Smooth muscle cell (in vitro differentiated cells): Measurements from ENCODE around the gene GTPBP3. TPM values are rescaled to one million over a fixed set of nuclear protein-coding genes. Genes with fewer than 3 reads are reported as not detected.
A peak's percentile ranks its signal among the peaks of the same experiment; 100 is the strongest.

Experiments used
- DNase-seq: peaks from one replicate; lab custom pipeline; 2025; ENCODE audit not compliant: unreplicated experiment; lab: John Stamatoyannopoulos, UW
- H2AFZ ChIP-seq: fragments of 200-600 bp; sonication (generic); 2 replicates; pipeline ENCODE4 v1.6.0; 2016; ENCODE audit warnings: antibody characterized with exemption, low read depth, mild to moderate bottlenecking
- H3F3A ChIP-seq: fragments of 200-600 bp; sonication (generic); 2 replicates; pipeline ENCODE4 v1.6.0; 2017; ENCODE audit warnings: antibody characterized with exemption, low read depth
- H3K27ac ChIP-seq: fragments of 200-600 bp; sonication (generic); 2 replicates; pipeline ENCODE4 v1.5.1; 2016; ENCODE audit warnings: low read depth, mild to moderate bottlenecking
- H3K27me3 ChIP-seq: fragments of 200-600 bp; sonication (generic); 2 replicates; pipeline ENCODE4 v1.6.1; 2016; ENCODE audit warnings: low read depth, mild to moderate bottlenecking
- H3K36me3 ChIP-seq: fragments of 200-600 bp; sonication (generic); 2 replicates; pipeline ENCODE4 v1.5.1; 2016; ENCODE audit warnings: low read depth
- H3K4me1 ChIP-seq: fragments of 200-600 bp; sonication (generic); 2 replicates; pipeline ENCODE4 v1.5.1; 2016; ENCODE audit warnings: low read depth
- H3K4me2 ChIP-seq: fragments of 200-600 bp; sonication (generic); 2 replicates; pipeline ENCODE4 v1.6.0; 2016; ENCODE audit warnings: mild to moderate bottlenecking
- H3K4me3 ChIP-seq: fragments of 200-600 bp; sonication (generic); 2 replicates; pipeline ENCODE4 v1.5.1; 2016; ENCODE audit warnings: mild to moderate bottlenecking
- H3K79me2 ChIP-seq: fragments of 200-600 bp; sonication (generic); 2 replicates; pipeline ENCODE4 v1.6.0; 2016; ENCODE audit warnings: low read depth, mild to moderate bottlenecking
- H3K9ac ChIP-seq: fragments of 200-600 bp; sonication (generic); 2 replicates; pipeline ENCODE4 v1.6.0; 2016; ENCODE audit warnings: low read depth
- H3K9me3 ChIP-seq: fragments of 200-600 bp; sonication (generic); replicated peaks from 2 replicates; pipeline ENCODE4 v1.5.1; 2016; ENCODE audit warnings: low read depth
- H4K20me1 ChIP-seq: fragments of 200-600 bp; sonication (generic); 2 replicates; pipeline ENCODE4 v1.6.0; 2016; ENCODE audit warnings: low read depth
- WGBS: methylation state at CpG from one replicate; pipeline ENCODE4 v1.1.7; 2016; ENCODE audit warnings: low lambda C conversion rate; 5-methylcytosine and 5-hydroxymethylcytosine counted together
- polyA plus RNA-seq: library from polyadenylated mRNA; unstranded; fragments of >200 nt; fragmentation: Nextera tagmentation; extraction: Ambion mirVana; gene quantifications from 2 replicates; pipeline ENCODE4 v1.2.1, GENCODE V29; 2016
- total RNA-seq: library from RNA; depleted of rRNA; stranded (reverse); fragments of >200 nt; gene quantifications from 2 replicates; pipeline ENCODE4 v1.2.3, GENCODE V29; 2014
- TF ChIP-seq, protein P1 (sequence below): fragments of 200-600 bp; sonication (generic); IDR thresholded peaks from 2 replicates; pipeline ENCODE4 v1.5.1; 2017; ENCODE audit warnings: borderline replicate concordance, mild to moderate bottlenecking, antibody characterized with exemption; ENCODE audit not compliant: insufficient read depth, poor library complexity, severe bottlenecking

Gene GTPBP3
- total and polyA plus RNA-seq, 2 experiments from 2014 or later = 16.5 to 19.6 TPM

DNA sequence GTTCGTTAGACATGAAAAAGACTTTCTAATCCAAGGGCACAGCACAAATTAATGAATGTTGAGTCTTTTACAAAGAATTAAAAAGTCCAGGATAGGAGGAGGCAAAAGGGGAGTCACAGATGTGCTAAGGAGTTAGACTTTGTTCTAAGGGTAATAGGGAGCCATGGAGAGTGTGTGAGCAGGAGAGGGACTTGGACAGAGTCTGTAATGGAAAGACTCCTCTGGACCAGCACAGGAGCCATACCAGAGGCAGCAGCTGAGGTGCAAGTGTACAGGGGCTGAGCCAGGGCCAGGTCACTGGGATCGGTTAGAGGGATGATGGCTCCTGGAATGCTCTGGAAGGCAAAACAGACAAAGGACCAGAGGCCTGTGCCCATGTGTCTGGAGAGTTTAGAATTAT, 10.5 kb downstream of the GTPBP3 start:
- Histone ChIP-seq H3K9me3 (no peaks in the 10 kb centered on the region), H3K9ac (no peak overlapping the region), H3K79me2 (no peaks in the 10 kb centered on the region), H3K27ac (no peak overlapping the region), H3F3A (no peaks in the 10 kb centered on the region), H3K4me1 (peaks cover 5% of the 10 kb centered on the region), H3K27me3 (no peaks in the 10 kb centered on the region), H3K36me3 (no peaks in the 10 kb centered on the region), H3K4me2 (no peak overlapping the region), H3K4me3 (no peak overlapping the region), H4K20me1 (no peaks in the 10 kb centered on the region), H2AFZ (no peak overlapping the region)
- TF ChIP-seq, protein P1, sequence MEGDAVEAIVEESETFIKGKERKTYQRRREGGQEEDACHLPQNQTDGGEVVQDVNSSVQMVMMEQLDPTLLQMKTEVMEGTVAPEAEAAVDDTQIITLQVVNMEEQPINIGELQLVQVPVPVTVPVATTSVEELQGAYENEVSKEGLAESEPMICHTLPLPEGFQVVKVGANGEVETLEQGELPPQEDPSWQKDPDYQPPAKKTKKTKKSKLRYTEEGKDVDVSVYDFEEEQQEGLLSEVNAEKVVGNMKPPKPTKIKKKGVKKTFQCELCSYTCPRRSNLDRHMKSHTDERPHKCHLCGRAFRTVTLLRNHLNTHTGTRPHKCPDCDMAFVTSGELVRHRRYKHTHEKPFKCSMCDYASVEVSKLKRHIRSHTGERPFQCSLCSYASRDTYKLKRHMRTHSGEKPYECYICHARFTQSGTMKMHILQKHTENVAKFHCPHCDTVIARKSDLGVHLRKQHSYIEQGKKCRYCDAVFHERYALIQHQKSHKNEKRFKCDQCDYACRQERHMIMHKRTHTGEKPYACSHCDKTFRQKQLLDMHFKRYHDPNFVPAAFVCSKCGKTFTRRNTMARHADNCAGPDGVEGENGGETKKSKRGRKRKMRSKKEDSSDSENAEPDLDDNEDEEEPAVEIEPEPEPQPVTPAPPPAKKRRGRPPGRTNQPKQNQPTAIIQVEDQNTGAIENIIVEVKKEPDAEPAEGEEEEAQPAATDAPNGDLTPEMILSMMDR = no peak
- 98% methylated on average over 2 of the region's 2 CpGs for WGBS
- no peak for DNase-seq

DNA sequence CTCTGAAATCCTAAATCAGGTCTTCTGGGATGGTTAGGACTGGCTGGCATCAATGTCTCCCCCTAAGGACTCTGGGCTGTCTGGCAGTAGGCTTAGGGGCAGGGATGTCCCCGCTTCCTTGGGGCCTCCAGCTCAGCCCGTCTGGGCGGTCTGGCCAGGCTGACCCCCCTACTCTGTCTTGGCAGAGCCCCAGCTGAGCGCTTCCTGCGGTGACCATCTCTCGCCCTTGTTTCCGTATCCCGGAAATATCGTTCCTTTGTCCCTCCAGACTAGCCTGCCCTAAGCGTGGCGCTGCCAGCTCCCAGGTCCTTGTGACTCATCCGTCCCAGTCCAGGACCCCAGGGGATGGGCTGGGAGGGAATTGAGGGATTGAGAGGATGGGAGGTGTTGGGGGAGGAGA, 11.3 kb downstream of the GTPBP3 start:
- TF ChIP-seq, protein P1 = no peak
- no peaks in the 10 kb centered on the region for H3K9me3 ChIP-seq
- WGBS = 5% methylated on average over 12 of the region's 12 CpGs
- H3K79me2 ChIP-seq = no peaks in the 10 kb centered on the region
- peak overlapping the region; percentile 42 for H3K4me2 ChIP-seq
- no peaks in the 10 kb centered on the region for H3F3A ChIP-seq
- H3K36me3 ChIP-seq = no peaks in the 10 kb centered on the region
- peaks cover 5% of the 10 kb centered on the region for H3K4me1 ChIP-seq
- H3K4me3 ChIP-seq = no peak overlapping the region
- H3K9ac ChIP-seq = no peak overlapping the region
- DNase-seq = peak; percentile 7
- no peaks in the 10 kb centered on the region for H4K20me1 ChIP-seq
- H3K27ac ChIP-seq = no peak overlapping the region
- peak overlapping the region; percentile 69 for H2AFZ ChIP-seq
- H3K27me3 ChIP-seq = no peaks in the 10 kb centered on the region

DNA sequence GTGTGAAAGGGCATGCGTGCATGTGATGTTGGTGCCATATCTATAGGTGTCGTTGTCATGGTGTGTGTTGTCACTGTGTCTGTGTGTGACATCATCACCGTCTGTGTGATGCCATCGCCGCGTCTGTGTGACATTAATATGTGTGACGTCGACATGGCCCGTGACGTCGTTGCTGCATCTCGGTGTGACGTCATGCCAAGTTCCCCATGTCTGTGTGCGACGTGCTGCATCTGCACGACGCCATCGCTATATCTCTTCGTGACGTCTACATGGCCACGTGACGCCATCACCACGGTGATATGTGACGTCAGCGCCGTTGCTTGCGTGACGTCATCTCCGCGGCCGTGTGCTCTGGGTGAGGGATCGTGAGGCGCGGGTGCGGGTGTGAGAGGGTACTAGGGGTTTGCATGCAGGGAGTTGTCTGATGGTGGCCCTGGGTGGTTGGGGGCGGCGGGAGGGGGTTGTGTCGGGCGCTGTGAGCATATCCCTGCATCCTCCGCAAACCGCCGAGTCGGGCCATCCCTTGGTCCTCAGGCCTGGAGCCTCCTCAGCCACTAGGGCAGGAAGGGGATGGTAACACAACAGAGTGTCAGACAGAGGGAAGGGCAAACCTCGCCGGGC, 14.6 kb downstream of the GTPBP3 start:
- DNase-seq = no peak
- H3K9me3 ChIP-seq = no peaks in the 10 kb centered on the region
- H3K4me1 ChIP-seq = peaks cover 5% of the 10 kb centered on the region
- H4K20me1 ChIP-seq = no peaks in the 10 kb centered on the region
- 97% methylated on average over 44 of the region's 45 CpGs for WGBS
- H3K9ac ChIP-seq = no peak overlapping the region
- H3K79me2 ChIP-seq = no peaks in the 10 kb centered on the region
- H3K27ac ChIP-seq = no peak overlapping the region
- TF ChIP-seq, protein P1 = no peak
- no peaks in the 10 kb centered on the region for H3K36me3 ChIP-seq
- H2AFZ ChIP-seq = no peak overlapping the region
- H3K4me3 ChIP-seq = no peak overlapping the region
- H3K27me3 ChIP-seq = no peaks in the 10 kb centered on the region
- H3K4me2 ChIP-seq = no peak overlapping the region
- H3F3A ChIP-seq = no peaks in the 10 kb centered on the region
